HepG2 (cell line): ENCODE results near the gene AMZ1. TPM values are rescaled to one million over a fixed set of nuclear protein-coding genes. Genes with fewer than 3 reads are reported as not detected.

Source experiments
- ATAC-seq: fragments of 200-7000 bp; cut with Tn5 transposase; 3 replicates; pipeline ENCODE4 v1.9.1; 2020; ENCODE audit warnings: mild to moderate bottlenecking, moderate library complexity
- BruUV-seq: library from RNA; stranded (reverse); fragments of 400-500 nt; replicated peaks from 2 replicates; lab custom pipeline; 2021; lab: Mats Ljungman, UMichigan
- CTCF ChIA-PET: fragments of 300-600 bp; formaldehyde crosslinking; extraction: SDS; loops from one replicate; lab custom pipeline; 2021; ENCODE audit warnings: low total read pairs, inconsistent platforms, low intra/inter-chr PET ratio; lab: Yijun Ruan, JAX
- POLR2A ChIA-PET: fragments of 350-600 bp; sonication (Branson Sonifier 250); formaldehyde crosslinking; loops from one replicate; lab custom pipeline; 2020; ENCODE audit warnings: antibody characterized with exemption, inconsistent platforms; lab: Yijun Ruan, JAX
- DNase-seq: peaks from one replicate; pipeline ENCODE4 v3.0.0-alpha.2; 2015; ENCODE audit warnings: low spot score
- FAIRE-seq: peaks from 3 replicates; lab custom pipeline; 2011; peaks lifted over from hg19 to GRCh38; lab: Jason Lieb, UNC
- H2AFZ ChIP-seq: one replicate; pipeline ENCODE4 v1.6.1; 2011; ENCODE audit warnings: low read length, inconsistent platforms
- H3K27ac ChIP-seq: fragments of 300-600 bp; 3 replicates; pipeline ENCODE4 v1.8.0; 2011; ENCODE audit warnings: mixed run types, mild to moderate bottlenecking, mixed read lengths, low read length, inconsistent platforms; ENCODE audit not compliant: insufficient read depth; ENCODE audit errors: extremely low read length
- H3K27me3 ChIP-seq, 2 experiments: fragments of 200-600 bp in 1 of 2; 2 replicates in 1 of 2; 3 replicates in 1 of 2; pipeline versions ENCODE4 v1.6.0 to v1.8.0; 2011; ENCODE audit warnings: low read length in 2 of 2, mild to moderate bottlenecking in 2 of 2, moderate library complexity in 2 of 2, inconsistent platforms in 1 of 2; ENCODE audit not compliant: insufficient read depth in 2 of 2, control insufficient read depth in 1 of 2
- H3K36me3 ChIP-seq, 2 experiments: fragments of 200-600 bp in 1 of 2; replicated peaks in 1 of 2; 2 replicates in 1 of 2; 3 replicates in 1 of 2; pipeline versions ENCODE4 v1.5.1 to v1.8.0; 2011; ENCODE audit warnings: low read length in 2 of 2, inconsistent platforms in 1 of 2; ENCODE audit not compliant: insufficient read depth in 2 of 2, control insufficient read depth in 1 of 2
- H3K4me1 ChIP-seq: 2 replicates; pipeline ENCODE4 v1.5.1; 2012; ENCODE audit warnings: low read length, inconsistent platforms; ENCODE audit not compliant: insufficient read depth
- H3K4me2 ChIP-seq: 2 replicates; pipeline ENCODE4 v1.6.0; 2011; ENCODE audit warnings: low read depth, low read length, inconsistent platforms
- H3K4me3 ChIP-seq, 3 experiments: fragments of 200-600 bp in 1 of 3; sonication (generic), shearing (Covaris generic) in 1 of 3; replicated peaks in 1 of 3; 2 replicates each; pipeline ENCODE4 v1.5.1; 2011 to 2016; ENCODE audit warnings: low read length in 3 of 3, inconsistent platforms in 2 of 3, low read depth in 2 of 3, mild to moderate bottlenecking in 2 of 3, control low read depth in 1 of 3, mixed read lengths in 1 of 3; ENCODE audit not compliant: insufficient read depth in 1 of 3
- H3K79me2 ChIP-seq: one replicate; pipeline ENCODE4 v1.6.1; 2011; ENCODE audit warnings: low read length, inconsistent platforms; ENCODE audit not compliant: insufficient read depth
- H3K9ac ChIP-seq: 2 replicates; pipeline ENCODE4 v1.6.0; 2011; ENCODE audit warnings: mild to moderate bottlenecking, low read depth, low read length, inconsistent platforms; ENCODE audit not compliant: insufficient read depth
- H3K9me3 ChIP-seq: 2 replicates; pipeline ENCODE4 v1.5.1; 2012; ENCODE audit warnings: mild to moderate bottlenecking, low read length
- H4K20me1 ChIP-seq: 2 replicates; pipeline ENCODE4 v1.6.0; 2011; ENCODE audit warnings: inconsistent platforms, mild to moderate bottlenecking, low read length, moderate library complexity; ENCODE audit not compliant: insufficient read depth
- ATF7 ChIP-seq, 2 experiments: fragments of 450-650 bp in 1 of 2; sonication (generic) in 1 of 2; formaldehyde crosslinking in 1 of 2; IDR thresholded peaks; 2 replicates each; pipeline versions ENCODE4 v1.4.0 to v1.6.1; 2016 to 2020; ENCODE audit warnings: antibody characterized with exemption in 1 of 2, mild to moderate bottlenecking in 1 of 2, missing genetic modification reagents in 1 of 2
- CREM ChIP-seq, 2 experiments: sonication (generic) in 1 of 2; formaldehyde crosslinking in 1 of 2; IDR thresholded peaks; 2 replicates each; pipeline versions ENCODE4 v1.4.0 to v1.6.1; 2016 to 2020; ENCODE audit warnings: antibody characterized with exemption in 1 of 2, mild to moderate bottlenecking in 1 of 2, missing genetic modification reagents in 1 of 2
- MAZ ChIP-seq, 2 experiments: sonication (generic) in 1 of 2; formaldehyde crosslinking in 1 of 2; IDR thresholded peaks; 2 replicates each; pipeline versions ENCODE4 v1.5.0 to v1.6.1; 2012 to 2020; ENCODE audit warnings: low read depth in 2 of 2, mild to moderate bottlenecking in 2 of 2, borderline replicate concordance in 1 of 2, improper control_type of control experiment in 1 of 2, low read length in 1 of 2, missing genetic modification reagents in 1 of 2, moderate library complexity in 1 of 2
- MED8 ChIP-seq: sonication (generic); formaldehyde crosslinking; IDR thresholded peaks from 2 replicates; pipeline ENCODE4 v1.8.1; 2023; ENCODE audit warnings: mild to moderate bottlenecking, missing genetic modification reagents; ENCODE audit not compliant: insufficient replicate concordance
- SALL2 ChIP-seq: sonication (generic); formaldehyde crosslinking; IDR thresholded peaks from 2 replicates; pipeline ENCODE4 v1.8.1; 2023; ENCODE audit warnings: mild to moderate bottlenecking, missing genetic modification reagents, inconsistent platforms
- SRF ChIP-seq: IDR thresholded peaks from 2 replicates; pipeline ENCODE4 v1.6.1; 2011; ENCODE audit warnings: mild to moderate bottlenecking, low read depth, low read length, moderate library complexity
- TAF1 ChIP-seq: sonication (generic); formaldehyde crosslinking; IDR thresholded peaks from 2 replicates; pipeline ENCODE4 v1.4.0; 2020; ENCODE audit warnings: missing genetic modification reagents
- U2AF2 ChIP-seq: fragments of 200-400 bp; formaldehyde crosslinking; IDR thresholded peaks from 2 replicates; pipeline ENCODE4 v1.6.1; 2017; ENCODE audit warnings: low read depth, mild to moderate bottlenecking, low read length
- ZNF253 ChIP-seq: sonication (generic); formaldehyde crosslinking; IDR thresholded peaks from 2 replicates; pipeline ENCODE4 v1.8.0; 2022; ENCODE audit warnings: mild to moderate bottlenecking, missing genetic modification reagents, borderline replicate concordance
- ZNF883 ChIP-seq: sonication (generic); formaldehyde crosslinking; IDR thresholded peaks from 2 replicates; pipeline ENCODE4 v1.5.1; 2020; ENCODE audit warnings: mild to moderate bottlenecking, missing genetic modification reagents; ENCODE audit errors: not compliant biosample characterization
- WGBS: methylation state at CpG from one replicate; pipeline ENCODE4 v1.1.6; 2017; ENCODE audit warnings: low lambda C conversion rate; 5-methylcytosine and 5-hydroxymethylcytosine counted together
- in situ Hi-C: cut with HindIII; loops from 2 replicates; pipeline ENCODE4 v1.10.0; 2017; ENCODE audit warnings: low pct_unique_long_range_greater_than_20kb; ENCODE audit not compliant: extremely low pct_ligation_motif_present
- intact Hi-C: fragments of 100-400 bp; cut with micrococcal nuclease; formaldehyde crosslinking; loops from one replicate; pipeline ENCODE4 v1.10.0; 2022; ENCODE audit not compliant: unreplicated experiment
- polyA plus RNA-seq, 8 experiments: library from polyadenylated mRNA; depleted of rRNA in 3 of 8; stranded (reverse) in 7 of 8; unstranded in 1 of 8; fragments of >200 nt; fragmentation: Illumina TruSeq in 4 of 8; extraction: Trizol in 4 of 8; gene quantifications; 2 replicates each; pipeline versions ENCODE4 v1.2.1 to v1.2.3, GENCODE V29; 2011 to 2016; ENCODE audit warnings: low read depth in 4 of 8, missing spikeins in 1 of 8, mixed read lengths in 1 of 8; ENCODE audit not compliant: insufficient read depth in 1 of 8
- total RNA-seq, 5 experiments: library from RNA; depleted of rRNA; stranded (reverse); fragments of >200 nt; fragmentation: Illumina TruSeq; extraction: Trizol; gene quantifications; 2 replicates each; pipeline ENCODE4 v1.2.3, GENCODE V29; 2016; ENCODE audit warnings: low read depth in 1 of 5
- TF ChIP-seq, protein P1 (sequence below): sonication (generic); formaldehyde crosslinking; IDR thresholded peaks from 2 replicates; pipeline ENCODE4 v1.5.0; 2020; ENCODE audit warnings: mild to moderate bottlenecking, missing genetic modification reagents
- TF ChIP-seq, protein P2 (sequence below): sonication (generic); formaldehyde crosslinking; IDR thresholded peaks from 2 replicates; pipeline ENCODE4 v1.4.0; 2020; ENCODE audit warnings: missing genetic modification reagents, borderline replicate concordance
- TF ChIP-seq, protein P3 (sequence below): sonication (generic); formaldehyde crosslinking; IDR thresholded peaks from 2 replicates; pipeline ENCODE4 v1.4.0; 2020; ENCODE audit warnings: missing genetic modification reagents; ENCODE audit errors: not compliant biosample characterization
- TF ChIP-seq, protein P4 (sequence below): sonication (generic); formaldehyde crosslinking; conservative IDR thresholded peaks from 2 replicates; pipeline ENCODE4 v1.4.0; 2020; ENCODE audit warnings: missing genetic modification reagents

The AMZ1 gene
- total and polyA plus RNA-seq, 2 of the 13 experiments (the other 11 are each of a cell fraction or from before 2014, with no cell fraction given) = 0.03 TPM; not detected in 1

DNA sequence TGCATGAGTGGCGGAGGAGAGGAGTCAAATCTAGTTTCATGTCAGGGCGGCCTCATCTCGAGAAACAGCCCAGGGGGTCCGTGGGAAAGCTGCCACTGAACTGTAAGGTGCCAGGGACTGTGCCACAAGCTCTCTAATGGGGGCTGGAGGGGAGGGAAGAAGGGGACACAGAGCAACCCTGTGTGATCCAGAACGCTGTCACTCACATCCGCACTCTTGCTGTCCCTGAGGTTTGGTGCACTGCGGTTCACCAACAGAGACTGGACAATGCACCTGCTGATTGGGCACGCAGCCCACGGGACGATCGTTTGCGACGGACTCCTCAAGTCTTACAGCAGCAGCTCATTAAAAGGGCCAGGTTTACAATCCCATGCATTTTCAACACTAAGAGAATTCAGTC lies 47.7 kb downstream of the AMZ1 start:
- Histone ChIP-seq H3K4me2 (no peak overlapping the region), H3K9me3 (no peaks in the 10 kb centered on the region), H2AFZ (no peak overlapping the region), H3K27me3 (no peaks in the 10 kb centered on the region), H3K4me1 (peaks cover 11% of the 10 kb centered on the region; the same call in 1 of the 2 replicates), H3K4me3 (no peak overlapping the region), H3K9ac (no peak overlapping the region), H3K79me2 (peaks cover 1% of the 10 kb centered on the region), H4K20me1 (peaks cover 4% of the 10 kb centered on the region; the same call in 1 of the 2 replicates), H3K27ac (no peak overlapping the region), H3K36me3 (peaks cover 10 to 43% of the 10 kb centered on the region in 2 experiments; a peak in 4 of 5 replicates)
- FAIRE-seq (no peak), DNase-seq (no peak), ATAC-seq (no peak)
- no TSS peak for BruUV-seq
- 99% methylated on average over 11 of the region's 13 CpGs for WGBS
- in situ Hi-C loops = no loop called here
- POLR2A ChIA-PET = no interaction called here
- intact Hi-C loops = no loop called here
- CTCF ChIA-PET = no interaction called here
- no peak for TF ChIP-seq ZNF883 (CRISPR knock-in tag)
- TF ChIP-seq, protein P1, sequence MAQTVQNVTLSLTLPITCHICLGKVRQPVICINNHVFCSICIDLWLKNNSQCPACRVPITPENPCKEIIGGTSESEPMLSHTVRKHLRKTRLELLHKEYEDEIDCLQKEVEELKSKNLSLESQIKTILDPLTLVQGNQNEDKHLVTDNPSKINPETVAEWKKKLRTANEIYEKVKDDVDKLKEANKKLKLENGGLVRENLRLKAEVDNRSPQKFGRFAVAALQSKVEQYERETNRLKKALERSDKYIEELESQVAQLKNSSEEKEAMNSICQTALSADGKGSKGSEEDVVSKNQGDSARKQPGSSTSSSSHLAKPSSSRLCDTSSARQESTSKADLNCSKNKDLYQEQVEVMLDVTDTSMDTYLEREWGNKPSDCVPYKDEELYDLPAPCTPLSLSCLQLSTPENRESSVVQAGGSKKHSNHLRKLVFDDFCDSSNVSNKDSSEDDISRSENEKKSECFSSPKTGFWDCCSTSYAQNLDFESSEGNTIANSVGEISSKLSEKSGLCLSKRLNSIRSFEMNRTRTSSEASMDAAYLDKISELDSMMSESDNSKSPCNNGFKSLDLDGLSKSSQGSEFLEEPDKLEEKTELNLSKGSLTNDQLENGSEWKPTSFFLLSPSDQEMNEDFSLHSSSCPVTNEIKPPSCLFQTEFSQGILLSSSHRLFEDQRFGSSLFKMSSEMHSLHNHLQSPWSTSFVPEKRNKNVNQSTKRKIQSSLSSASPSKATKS = no peak
- no peak for TF ChIP-seq SRF
- TF ChIP-seq MAZ (IDR thresholded peaks at IDR 0.05; ENCODE audit: borderline replicate concordance, low read depth, low read length) = no peak
- TF ChIP-seq MAZ (CRISPR knock-in tag; IDR thresholded peaks at IDR 0.05; ENCODE audit: low read depth) = no peak
- no peak for TF ChIP-seq ZNF253 (CRISPR knock-in tag)
- TF ChIP-seq, protein P2, sequence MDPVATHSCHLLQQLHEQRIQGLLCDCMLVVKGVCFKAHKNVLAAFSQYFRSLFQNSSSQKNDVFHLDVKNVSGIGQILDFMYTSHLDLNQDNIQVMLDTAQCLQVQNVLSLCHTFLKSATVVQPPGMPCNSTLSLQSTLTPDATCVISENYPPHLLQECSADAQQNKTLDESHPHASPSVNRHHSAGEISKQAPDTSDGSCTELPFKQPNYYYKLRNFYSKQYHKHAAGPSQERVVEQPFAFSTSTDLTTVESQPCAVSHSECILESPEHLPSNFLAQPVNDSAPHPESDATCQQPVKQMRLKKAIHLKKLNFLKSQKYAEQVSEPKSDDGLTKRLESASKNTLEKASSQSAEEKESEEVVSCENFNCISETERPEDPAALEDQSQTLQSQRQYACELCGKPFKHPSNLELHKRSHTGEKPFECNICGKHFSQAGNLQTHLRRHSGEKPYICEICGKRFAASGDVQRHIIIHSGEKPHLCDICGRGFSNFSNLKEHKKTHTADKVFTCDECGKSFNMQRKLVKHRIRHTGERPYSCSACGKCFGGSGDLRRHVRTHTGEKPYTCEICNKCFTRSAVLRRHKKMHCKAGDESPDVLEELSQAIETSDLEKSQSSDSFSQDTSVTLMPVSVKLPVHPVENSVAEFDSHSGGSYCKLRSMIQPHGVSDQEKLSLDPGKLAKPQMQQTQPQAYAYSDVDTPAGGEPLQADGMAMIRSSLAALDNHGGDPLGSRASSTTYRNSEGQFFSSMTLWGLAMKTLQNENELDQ = no peak
- no peak for TF ChIP-seq U2AF2
- no peak for TF ChIP-seq TAF1 (CRISPR knock-in tag)
- TF ChIP-seq, protein P3, sequence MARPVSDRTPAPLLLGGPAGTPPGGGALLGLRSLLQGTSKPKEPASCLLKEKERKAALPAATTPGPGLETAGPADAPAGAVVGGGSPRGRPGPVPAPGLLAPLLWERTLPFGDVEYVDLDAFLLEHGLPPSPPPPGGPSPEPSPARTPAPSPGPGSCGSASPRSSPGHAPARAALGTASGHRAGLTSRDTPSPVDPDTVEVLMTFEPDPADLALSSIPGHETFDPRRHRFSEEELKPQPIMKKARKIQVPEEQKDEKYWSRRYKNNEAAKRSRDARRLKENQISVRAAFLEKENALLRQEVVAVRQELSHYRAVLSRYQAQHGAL (CRISPR knock-in tag) = no peak
- TF ChIP-seq CREM (IDR thresholded peaks at IDR 0.05) = no peak
- no peak for TF ChIP-seq CREM (CRISPR knock-in tag; IDR thresholded peaks at IDR 0.05)
- no peak for TF ChIP-seq ATF7 (IDR thresholded peaks at IDR 0.05)
- TF ChIP-seq ATF7 (CRISPR knock-in tag; IDR thresholded peaks at IDR 0.05) = no peak
- no peak for TF ChIP-seq SALL2 (CRISPR knock-in tag)
- TF ChIP-seq, protein P4, sequence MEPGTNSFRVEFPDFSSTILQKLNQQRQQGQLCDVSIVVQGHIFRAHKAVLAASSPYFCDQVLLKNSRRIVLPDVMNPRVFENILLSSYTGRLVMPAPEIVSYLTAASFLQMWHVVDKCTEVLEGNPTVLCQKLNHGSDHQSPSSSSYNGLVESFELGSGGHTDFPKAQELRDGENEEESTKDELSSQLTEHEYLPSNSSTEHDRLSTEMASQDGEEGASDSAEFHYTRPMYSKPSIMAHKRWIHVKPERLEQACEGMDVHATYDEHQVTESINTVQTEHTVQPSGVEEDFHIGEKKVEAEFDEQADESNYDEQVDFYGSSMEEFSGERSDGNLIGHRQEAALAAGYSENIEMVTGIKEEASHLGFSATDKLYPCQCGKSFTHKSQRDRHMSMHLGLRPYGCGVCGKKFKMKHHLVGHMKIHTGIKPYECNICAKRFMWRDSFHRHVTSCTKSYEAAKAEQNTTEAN (CRISPR knock-in tag) = no peak
- TF ChIP-seq MED8 = no peak
